NCI-H2029 treated with DMSO at 0.1 percent for 48 hours (cell line): ENCODE data around the gene MAD1L1.

Experiments used
- DNase-seq: peaks from one replicate; lab custom pipeline; 2025; lab: John Stamatoyannopoulos, UW

The MAD1L1 gene

DNA sequence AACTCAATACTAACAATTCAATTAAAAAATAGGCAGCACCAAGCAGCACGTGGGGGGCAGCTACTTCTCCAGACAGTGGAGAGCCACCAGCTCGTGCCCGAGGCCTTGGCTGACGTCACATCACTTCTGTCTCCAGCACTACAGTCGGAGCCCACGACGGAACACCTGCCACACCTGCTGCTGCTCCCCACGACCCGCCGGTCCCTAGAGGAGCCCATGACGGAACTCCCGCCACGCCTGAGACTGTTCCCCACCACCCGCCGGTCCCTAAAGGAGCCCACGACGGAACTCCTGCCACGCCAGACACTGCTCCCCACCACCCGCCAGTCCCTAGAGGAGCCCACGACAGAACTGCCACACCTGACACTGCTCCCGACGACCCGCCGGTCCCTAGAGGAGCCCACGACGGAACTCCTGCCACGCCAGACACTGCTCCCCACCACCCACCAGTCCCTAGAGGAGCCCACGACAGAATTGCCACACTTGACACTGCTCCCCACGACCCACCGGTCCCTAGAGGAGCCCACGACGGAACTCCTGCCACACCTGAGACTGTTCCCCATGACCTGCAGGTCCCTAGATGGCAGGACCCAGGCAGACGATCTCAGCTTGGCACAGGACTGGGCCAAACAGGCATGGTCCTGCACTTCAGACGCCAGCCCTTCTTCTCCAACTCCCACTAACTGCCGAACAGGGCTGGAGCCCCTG, 304.7 kb downstream of the MAD1L1 start:
- no peak for DNase-seq

DNA sequence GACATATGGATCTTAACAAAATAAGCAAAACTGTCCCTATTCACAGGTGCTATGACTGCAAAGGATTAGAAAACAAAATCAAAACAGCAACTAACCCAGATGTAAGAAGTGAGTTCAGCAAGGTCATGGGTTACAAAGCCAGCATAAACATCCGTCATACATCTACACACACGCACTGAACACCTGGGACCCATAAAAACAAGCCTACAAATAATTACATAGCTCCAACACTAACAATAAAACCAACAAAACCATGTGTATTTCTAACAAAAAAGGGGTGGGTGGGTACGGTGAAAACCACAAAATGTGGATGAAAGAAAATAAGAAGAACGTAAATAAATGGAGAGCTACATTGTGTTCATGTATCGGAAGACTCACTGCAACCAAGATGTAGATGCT, 305.8 kb downstream of the MAD1L1 start:
- no peak for DNase-seq

GRCh38 chr7:1925973-1926907, 306.5 kb downstream of the MAD1L1 start:
- no peak for DNase-seq

DNA sequence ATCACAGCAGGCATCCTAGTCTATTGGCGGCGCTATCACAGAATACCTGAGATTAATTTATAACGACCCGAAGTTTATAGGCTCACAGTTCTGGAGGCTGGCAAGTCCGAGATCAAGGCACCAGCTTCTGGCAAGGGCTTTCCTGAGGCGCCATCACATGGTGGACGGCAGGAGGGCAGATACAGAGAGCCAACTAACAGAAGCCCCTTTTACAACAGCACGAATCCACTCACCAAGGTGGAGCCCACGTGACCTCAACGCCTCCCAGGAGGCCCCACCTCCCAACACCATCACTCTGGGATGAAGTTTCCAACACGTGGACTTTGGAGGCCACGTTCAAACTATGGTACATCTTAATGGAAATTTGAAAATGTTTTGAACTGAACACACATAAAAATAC, 307.4 kb downstream of the MAD1L1 start:
- no peak for DNase-seq

GRCh38 chr7:1924258-1924817, 308.4 kb downstream of the MAD1L1 start:
- no peak for DNase-seq

DNA sequence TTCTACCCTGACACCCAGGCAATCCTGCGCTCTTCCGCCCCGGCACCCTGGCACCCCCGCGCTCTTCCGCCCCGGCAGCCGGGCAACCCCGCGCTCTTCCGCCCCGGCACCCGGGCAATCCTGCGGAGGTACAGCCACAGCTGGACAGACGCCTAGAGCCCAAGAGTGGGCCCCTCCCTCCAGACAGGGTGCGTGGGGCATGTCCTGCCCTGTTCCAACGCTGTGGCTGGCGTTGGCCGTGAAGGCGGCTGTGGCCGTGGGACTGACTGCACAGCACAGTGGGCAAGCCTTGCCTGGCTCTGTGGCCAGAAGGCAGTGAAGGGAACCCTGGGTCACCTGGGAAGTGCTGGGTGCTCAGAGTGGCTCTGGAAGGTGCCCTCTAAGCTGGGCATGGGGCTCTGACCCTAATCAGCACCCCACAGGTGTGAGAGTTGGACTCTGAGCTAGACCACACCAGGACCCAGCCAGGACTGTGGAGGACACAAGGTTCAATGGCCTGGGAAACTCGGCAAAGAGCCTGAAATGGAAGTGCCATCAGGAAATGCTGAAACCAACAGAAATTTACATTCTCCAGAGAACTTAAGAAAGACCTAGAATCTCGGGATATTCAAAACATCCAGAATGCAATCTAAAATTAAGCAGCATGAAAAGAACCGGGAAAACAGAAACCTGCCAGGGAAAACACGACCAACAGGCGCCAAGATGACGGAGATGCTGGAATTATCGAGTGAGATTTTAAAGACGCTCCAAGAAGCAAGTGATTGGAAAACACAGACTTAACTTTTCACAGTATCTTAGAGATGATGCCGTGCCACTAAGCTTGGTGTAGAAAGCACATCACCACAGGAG, 309.1 kb downstream of the MAD1L1 start:
- no peak for DNase-seq

DNA sequence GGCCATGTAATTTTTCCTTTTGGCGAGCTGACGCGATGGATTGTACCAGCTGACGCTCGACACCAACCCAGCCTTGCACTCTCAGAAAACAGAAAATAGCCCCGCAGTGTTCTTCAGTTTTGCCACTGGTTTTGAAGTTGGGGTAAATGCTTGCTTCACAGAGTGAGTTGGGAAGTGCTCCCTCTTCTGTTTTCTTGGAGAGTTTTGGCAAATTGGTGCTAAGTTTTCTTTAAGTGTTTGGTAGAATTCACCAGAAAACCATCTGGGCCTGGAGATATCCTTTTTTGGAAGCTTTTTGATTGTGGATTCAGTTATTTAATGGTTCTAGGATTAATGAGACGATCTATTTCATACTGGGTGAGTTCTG, 309.9 kb downstream of the MAD1L1 start:
- no peak for DNase-seq

GRCh38 chr7:1922071-1922869, 310.5 kb downstream of the MAD1L1 start:
- DNase-seq, result no peak

DNA sequence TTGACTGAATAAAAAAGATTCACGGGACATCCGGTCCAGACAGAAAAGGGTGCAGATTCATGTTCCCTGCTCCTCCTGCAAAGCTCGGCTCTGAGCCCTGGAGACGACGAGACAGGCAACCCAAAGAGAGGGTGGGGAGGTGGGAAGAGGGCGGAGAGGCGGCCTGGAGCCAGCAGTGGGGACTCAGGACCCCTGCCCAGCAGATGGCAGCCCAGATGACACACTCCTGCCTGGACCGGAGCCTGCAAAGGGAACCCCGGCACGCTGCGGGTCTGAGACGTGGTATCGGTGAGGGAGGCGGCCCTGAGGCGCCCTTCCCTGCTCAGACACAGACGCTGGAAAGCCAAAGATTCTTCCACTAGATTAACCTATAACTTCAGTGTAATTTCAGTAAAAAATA, 311.9 kb downstream of the MAD1L1 start:
- DNase-seq, result no peak

- DNase-seq, result no peak
Observed at GRCh38 chr7:1920266-1920681, 312.5 kb downstream of the MAD1L1 start.

- no peak for DNase-seq
Observed at GRCh38 chr7:1919539-1920265, 313.0 kb downstream of the MAD1L1 start.

DNA sequence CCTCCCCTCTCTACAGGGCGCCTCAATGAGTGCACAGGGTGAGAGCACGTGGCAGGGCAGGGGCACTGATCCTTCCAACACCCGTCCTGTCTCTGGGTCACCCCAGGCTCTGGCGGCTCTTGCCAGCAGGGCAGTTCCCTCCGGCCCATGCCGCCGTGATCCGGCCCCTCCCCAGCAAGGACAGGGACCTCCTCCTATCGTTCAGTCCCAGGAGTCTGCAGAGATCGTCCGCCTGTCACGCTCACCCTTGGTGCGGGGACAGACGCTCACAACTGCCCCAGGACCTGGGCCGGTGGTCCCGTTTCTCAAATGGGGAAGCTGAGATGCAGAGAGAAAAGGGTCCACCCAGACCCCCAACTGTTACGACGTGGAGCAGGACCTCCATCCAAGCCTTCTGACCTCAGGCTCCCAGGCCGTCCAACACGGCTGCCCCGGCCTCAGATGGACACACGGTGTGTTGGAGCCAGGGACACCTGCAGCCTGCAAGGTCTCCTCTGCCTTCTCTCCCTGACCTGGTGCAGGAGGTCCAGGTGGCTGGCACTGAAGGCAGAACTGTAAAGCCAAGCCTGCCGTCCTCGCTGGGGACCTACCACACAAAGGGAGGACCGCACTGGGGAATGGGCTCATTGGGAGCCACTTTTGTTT, 313.7 kb downstream of the MAD1L1 start:
- no peak for DNase-seq

GRCh38 chr7:1918063-1918645, 314.6 kb downstream of the MAD1L1 start:
- no peak for DNase-seq

DNA sequence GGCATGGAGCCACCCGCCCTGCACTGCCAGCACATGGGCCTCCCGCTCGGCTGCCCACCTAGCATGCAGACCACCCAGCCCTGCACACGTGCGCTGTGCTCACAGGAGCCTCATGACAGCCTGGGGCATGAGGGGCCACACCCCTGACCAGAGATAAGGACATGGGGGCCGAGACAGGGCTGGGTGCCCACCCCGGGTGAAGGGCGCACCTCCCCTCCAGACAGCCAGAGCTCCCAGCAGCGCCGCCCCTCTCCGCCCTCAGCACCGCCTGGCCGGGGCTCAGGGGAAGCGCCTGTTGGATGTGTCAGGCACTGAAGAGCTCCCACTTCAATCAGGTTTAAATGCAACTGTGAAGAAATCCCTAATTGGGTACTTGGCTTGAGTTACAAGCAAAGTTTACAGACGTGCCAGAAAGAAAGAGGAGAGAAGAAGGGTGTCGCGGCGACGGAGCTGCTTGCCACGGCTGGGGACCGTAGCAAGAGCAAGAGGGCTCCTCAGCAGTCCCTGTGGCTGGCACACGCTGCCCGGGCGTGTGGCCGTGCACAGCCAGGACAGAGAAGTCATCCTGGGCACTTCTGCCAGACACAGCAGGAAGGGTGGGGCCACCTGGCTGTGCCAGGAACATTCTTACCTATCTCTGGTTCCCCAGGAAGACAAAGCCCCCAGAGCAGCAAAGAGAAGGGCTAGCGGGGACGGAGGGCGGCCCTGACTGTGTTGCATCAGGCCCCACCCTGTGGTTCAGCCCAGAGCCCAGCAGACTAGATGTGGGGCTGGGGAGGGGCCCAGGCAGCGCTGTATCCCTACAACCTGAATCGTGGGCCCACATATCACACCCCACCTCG, 315.3 kb downstream of the MAD1L1 start:
- DNase-seq, result no peak

GRCh38 chr7:1916601-1916970, 316.2 kb downstream of the MAD1L1 start:
- DNase-seq, result no peak

DNA sequence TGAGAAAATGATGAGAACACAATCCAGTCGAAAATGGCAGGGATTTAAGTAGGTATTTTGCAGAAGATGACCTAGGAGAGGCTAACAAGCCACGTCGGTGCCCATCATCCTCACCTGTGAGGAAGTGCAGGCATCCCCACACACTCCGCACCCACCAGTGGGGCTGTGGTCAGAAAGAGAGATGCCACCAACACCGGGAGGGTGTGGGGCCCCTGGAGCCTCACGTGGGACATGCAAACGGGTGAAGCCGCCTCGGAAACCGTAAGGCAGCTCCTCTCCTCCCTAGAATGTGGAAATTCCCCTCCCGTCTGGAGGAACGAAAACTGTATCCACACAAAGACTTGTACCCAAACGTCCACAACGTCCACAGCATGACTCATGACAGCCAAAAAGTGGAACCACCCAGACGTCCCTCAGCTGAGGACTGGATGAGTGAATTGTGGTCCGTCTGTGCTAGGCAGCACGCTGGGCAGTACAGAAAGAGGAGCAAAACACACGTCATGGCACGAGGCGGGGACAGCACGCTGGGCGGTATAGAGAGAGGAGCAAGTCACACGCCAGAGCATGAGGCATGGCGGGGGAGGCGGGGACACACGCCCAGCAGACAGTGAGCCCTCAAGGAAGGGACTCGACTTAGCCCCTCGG, 316.7 kb downstream of the MAD1L1 start:
- DNase-seq, result no peak

DNA sequence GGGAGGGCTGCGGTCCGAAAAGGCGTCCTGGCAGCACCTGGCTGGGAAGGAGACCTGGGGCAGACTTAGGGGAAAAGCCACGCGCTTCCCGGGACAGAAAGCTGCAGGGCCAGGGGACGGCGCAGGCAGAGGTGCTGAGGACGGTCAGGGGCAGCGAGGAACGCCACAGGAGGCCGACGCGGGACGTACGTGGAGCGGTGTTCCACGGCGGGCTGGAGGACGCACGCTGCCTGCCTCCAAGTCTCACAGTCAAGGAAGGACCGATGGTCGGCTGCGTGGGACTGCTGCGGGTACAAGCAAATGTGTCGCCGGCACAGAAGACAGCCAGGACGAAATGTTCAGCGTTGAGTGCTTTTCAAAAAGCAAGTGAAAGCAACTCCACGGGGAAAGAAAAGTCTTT, 317.4 kb downstream of the MAD1L1 start:
- no peak for DNase-seq

DNA sequence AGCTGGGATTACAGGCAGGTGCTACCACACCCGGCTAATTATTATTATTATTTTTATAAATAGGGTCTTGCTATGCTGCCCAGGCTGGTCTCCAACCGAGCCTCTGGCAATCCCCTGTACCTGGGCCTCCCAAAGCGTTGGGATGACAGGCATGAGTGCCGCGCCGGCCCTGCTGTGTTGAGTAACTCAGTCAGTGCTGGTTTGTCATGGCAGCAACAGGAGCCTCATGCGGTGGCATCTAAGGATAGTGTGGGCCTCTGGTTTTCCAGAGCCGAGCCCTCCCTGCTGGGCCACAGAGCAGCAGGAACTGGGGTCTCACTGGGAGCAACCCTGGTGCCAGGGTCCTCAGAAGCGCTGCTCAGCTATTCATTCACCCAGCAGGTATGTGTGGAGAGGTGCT, 318.0 kb downstream of the MAD1L1 start:
- DNase-seq, result no peak
